H1 (cell line): Measurements from ENCODE around the gene SLC6A8. TPM values are rescaled to one million over a fixed set of nuclear protein-coding genes. Genes with fewer than 3 reads are reported as not detected.

Experiments used
- CTCF ChIA-PET: fragments of 300-600 bp; sonication (Branson Sonifier 250); formaldehyde crosslinking; loops from one replicate; lab custom pipeline; 2021; ENCODE audit not compliant: partially characterized antibody; lab: Charles Lee
- POLR2A ChIA-PET: fragments of 300-600 bp; sonication (Branson Sonifier 250); formaldehyde crosslinking; loops from one replicate; lab custom pipeline; 2021; ENCODE audit warnings: inconsistent platforms; ENCODE audit not compliant: partially characterized antibody; lab: Charles Lee
- DNase-seq, 2 experiments: peaks; one replicate each; pipeline versions ENCODE4 v3.0.0 to v3.0.0-alpha.2; 2010 to 2022; ENCODE audit warnings: low spot score in 2 of 2, low read depth in 1 of 2, mixed read lengths in 1 of 2
- FAIRE-seq: peaks from 2 replicates; lab custom pipeline; 2011; peaks lifted over from hg19 to GRCh38; lab: Jason Lieb, UNC
- H2AFZ ChIP-seq: 2 replicates; pipeline ENCODE4 v1.8.1; 2012; ENCODE audit warnings: low read length, inconsistent platforms
- H2AK5ac ChIP-seq: 2 replicates; pipeline ENCODE4 v1.6.1; 2013; ENCODE audit warnings: low read depth, low read length
- H2BK120ac ChIP-seq: replicated peaks from 2 replicates; pipeline ENCODE3; 2013; ENCODE audit warnings: low read depth, low read length, inconsistent platforms
- H2BK12ac ChIP-seq: 2 replicates; pipeline ENCODE4 v1.6.1; 2013; ENCODE audit warnings: low read depth, low read length
- H2BK15ac ChIP-seq: 2 replicates; pipeline ENCODE4 v1.6.1; 2013; ENCODE audit warnings: low read length
- H2BK20ac ChIP-seq: 2 replicates; pipeline ENCODE4 v1.6.1; 2013; ENCODE audit warnings: low read length
- H2BK5ac ChIP-seq: 2 replicates; pipeline ENCODE4 v1.6.1; 2013; ENCODE audit warnings: low read depth, low read length
- H3K14ac ChIP-seq: 2 replicates; pipeline ENCODE4 v1.6.1; 2013; ENCODE audit warnings: inconsistent platforms; ENCODE audit not compliant: insufficient read length
- H3K18ac ChIP-seq: 2 replicates; pipeline ENCODE4 v1.6.1; 2013; ENCODE audit warnings: low read length; ENCODE audit errors: extremely low read depth
- H3K23ac ChIP-seq: 2 replicates; pipeline ENCODE4 v1.6.1; 2013; ENCODE audit warnings: inconsistent platforms; ENCODE audit not compliant: insufficient read length
- H3K23me2 ChIP-seq: 2 replicates; pipeline ENCODE4 v1.6.1; 2013; ENCODE audit warnings: low read depth, low read length
- H3K27ac ChIP-seq: 2 replicates; pipeline ENCODE4 v1.6.1; 2011; ENCODE audit warnings: low read depth, low read length, inconsistent platforms
- H3K27me3 ChIP-seq, 4 experiments: replicated peaks in 1 of 4; 1 replicate in 1 of 4; 2 replicates in 3 of 4; pipeline versions ENCODE4 v1.6.1 to v1.8.1; 2011 to 2013; ENCODE audit warnings: low read length in 3 of 4, mild to moderate bottlenecking in 3 of 4, inconsistent platforms in 2 of 4, mixed read lengths in 2 of 4, moderate library complexity in 1 of 4; ENCODE audit not compliant: control insufficient read depth in 3 of 4, insufficient read depth in 3 of 4; ENCODE audit errors: extremely low read depth in 1 of 4
- H3K36me3 ChIP-seq, 4 experiments: 2 replicates each; pipeline versions ENCODE4 v1.6.1 to v1.8.1; 2011 to 2013; ENCODE audit warnings: mild to moderate bottlenecking in 4 of 4, low read length in 3 of 4, moderate library complexity in 2 of 4, control low read depth in 1 of 4, inconsistent platforms in 1 of 4; ENCODE audit not compliant: insufficient read depth in 4 of 4, control insufficient read depth in 2 of 4
- H3K4ac ChIP-seq: replicated peaks from 2 replicates; pipeline ENCODE3; 2013; ENCODE audit warnings: low read length, low read depth, mixed read lengths, inconsistent platforms; ENCODE audit not compliant: insufficient read length
- H3K4me1 ChIP-seq, 4 experiments: replicated peaks in 1 of 4; 1 replicate in 1 of 4; 2 replicates in 3 of 4; pipeline versions ENCODE4 v1.6.1 to v1.8.1; 2011 to 2013; ENCODE audit warnings: low read length in 3 of 4, inconsistent platforms in 2 of 4, mixed read lengths in 1 of 4; ENCODE audit not compliant: insufficient read depth in 4 of 4, control insufficient read depth in 3 of 4
- H3K4me2 ChIP-seq, 2 experiments: 2 replicates each; pipeline versions ENCODE4 v1.6.1 to v1.8.1; 2011 to 2013; ENCODE audit warnings: low read depth in 2 of 2, low read length in 2 of 2, control low read depth in 1 of 2, inconsistent platforms in 1 of 2, mild to moderate bottlenecking in 1 of 2; ENCODE audit not compliant: insufficient read depth in 1 of 2
- H3K4me3 ChIP-seq, 4 experiments: fragments of 200-600, 300-600 bp in 1 of 4; sonication (generic), shearing (Covaris generic), sonication (Bioruptor Twin) in 1 of 4; 2 replicates each; pipeline versions ENCODE4 v1.5.1 to v1.8.1; 2011 to 2016; ENCODE audit warnings: low read length in 4 of 4, low read depth in 3 of 4, control low read depth in 2 of 4, inconsistent platforms in 2 of 4, mild to moderate bottlenecking in 2 of 4, mixed read lengths in 1 of 4, moderate library complexity in 1 of 4; ENCODE audit not compliant: insufficient read depth in 2 of 4; ENCODE audit errors: extremely low read depth in 1 of 4
- H3K56ac ChIP-seq: replicated peaks from 2 replicates; pipeline ENCODE3; 2013; ENCODE audit warnings: low read depth, mild to moderate bottlenecking, mixed read lengths, low read length, inconsistent platforms; ENCODE audit not compliant: insufficient read length
- H3K79me1 ChIP-seq: 2 replicates; pipeline ENCODE4 v1.6.1; 2013; ENCODE audit warnings: low read depth, low read length, control low read depth
- H3K79me2 ChIP-seq, 2 experiments: 2 replicates each; pipeline versions ENCODE4 v1.6.1 to v1.8.1; 2012 to 2013; ENCODE audit warnings: low read length in 2 of 2, mild to moderate bottlenecking in 2 of 2, inconsistent platforms in 1 of 2; ENCODE audit not compliant: insufficient read depth in 2 of 2, control insufficient read depth in 1 of 2
- H3K9ac ChIP-seq, 4 experiments: replicated peaks in 1 of 4; 1 replicate in 1 of 4; 2 replicates in 3 of 4; pipeline versions ENCODE4 v1.6.1 to v1.8.1; 2011 to 2013; ENCODE audit warnings: low read depth in 3 of 4, low read length in 3 of 4, control low read depth in 2 of 4, mild to moderate bottlenecking in 2 of 4, moderate library complexity in 2 of 4, inconsistent platforms in 1 of 4; ENCODE audit errors: extremely low read depth in 1 of 4
- H3K9me3 ChIP-seq, 2 experiments: 2 replicates each; pipeline versions ENCODE4 v1.6.1 to v1.8.1; 2012 to 2013; ENCODE audit warnings: mild to moderate bottlenecking in 2 of 2, moderate library complexity in 2 of 2, control low read depth in 1 of 2, inconsistent platforms in 1 of 2, low read depth in 1 of 2, low read length in 1 of 2, mixed read lengths in 1 of 2; ENCODE audit not compliant: insufficient read depth in 2 of 2
- H4K20me1 ChIP-seq, 2 experiments: replicated peaks in 1 of 2; 2 replicates each; pipeline versions ENCODE3 to v1.8.1; 2011 to 2013; ENCODE audit warnings: inconsistent platforms in 2 of 2, low read length in 2 of 2, mild to moderate bottlenecking in 1 of 2; ENCODE audit not compliant: insufficient read depth in 2 of 2, control insufficient read depth in 1 of 2
- H4K5ac ChIP-seq: 2 replicates; pipeline ENCODE4 v1.6.1; 2013; ENCODE audit warnings: low read length, low read depth, mixed read lengths, inconsistent platforms; ENCODE audit not compliant: insufficient read length
- H4K8ac ChIP-seq: 2 replicates; pipeline ENCODE4 v1.8.0; 2013; ENCODE audit warnings: mild to moderate bottlenecking, moderate library complexity, low read length, inconsistent platforms; ENCODE audit not compliant: insufficient read depth; ENCODE audit errors: extremely low read depth
- H4K91ac ChIP-seq: replicated peaks from 2 replicates; pipeline ENCODE3; 2013; ENCODE audit warnings: low read length, mixed read lengths, inconsistent platforms; ENCODE audit not compliant: insufficient read length
- KDM1A ChIP-seq: fragments of 200-600, 300-600 bp; sonication (generic); IDR thresholded peaks from 2 replicates; pipeline ENCODE4 v1.7.1; 2016; ENCODE audit warnings: mild to moderate bottlenecking, low read length, borderline replicate concordance
- TAF7 ChIP-seq: optimal IDR thresholded peaks from 2 replicates; pipeline ENCODE3; 2011; ENCODE audit warnings: low read depth, mild to moderate bottlenecking, inconsistent platforms, low read length, moderate library complexity, borderline replicate concordance
- USF2 ChIP-seq: IDR thresholded peaks from 2 replicates; pipeline ENCODE4 v1.6.1; 2011; ENCODE audit warnings: low read length, improper control_type of control experiment
- ZNF274 ChIP-seq: IDR thresholded peaks from 2 replicates; pipeline ENCODE4 v1.7.0; 2012; ENCODE audit warnings: low read length, borderline replicate concordance; ENCODE audit errors: extremely low read depth
- WGBS, 2 experiments: shearing (Covaris generic) in 1 of 2; methylation state at CpG; one replicate each; pipeline versions ENCODE4 v1.1.6 to v1.1.7; 2013 to 2015; ENCODE audit warnings: low lambda C conversion rate in 2 of 2, mixed read lengths in 2 of 2, inconsistent platforms in 1 of 2, low coverage in 1 of 2, missing lambda C conversion rate in 1 of 2; ENCODE audit not compliant: insufficient replicate concordance in 2 of 2, insufficient coverage in 1 of 2, insufficient read length in 1 of 2; ENCODE audit errors: extremely low coverage in 1 of 2, missing lambda C conversion rate in 1 of 2; 5-methylcytosine and 5-hydroxymethylcytosine counted together
- polyA plus RNA-seq, 7 experiments: library from polyadenylated mRNA; depleted of rRNA in 3 of 7; stranded (reverse) in 5 of 7; unstranded in 2 of 7; fragments of >200 nt in 5 of 7; fragments of 200-250 nt in 2 of 7; gene quantifications; 1 replicate in 5 of 7; 2 replicates in 1 of 7; 4 replicates in 1 of 7; pipeline versions ENCODE4 v1.2.1 to v1.2.3, GENCODE V29; 2011 to 2013; ENCODE audit warnings: missing spikeins in 2 of 7, mixed read lengths in 2 of 7
- total RNA-seq: library from RNA; stranded (reverse); fragmentation: NEBNext Ultra II Directional; extraction: Animal tissue kit (Norgen Biotek cat#: 25700); gene quantifications from 2 replicates; pipeline ENCODE4 v1.2.1, GENCODE V29; 2021

The SLC6A8 gene
- total and polyA plus RNA-seq, 2 of the 8 experiments (the other 6 are each of a cell fraction or from before 2014, with no cell fraction given): 87.7 to 94.7 TPM

GRCh38 chrX:153638041-153638371 is 49.7 kb upstream of the SLC6A8 start:
- H4K8ac ChIP-seq: no peak overlapping the region
- H3K4me1 ChIP-seq: peaks cover 0 to 12% (median 6%) of the 10 kb centered on the region in 4 experiments; a peak in 5 of 7 replicates
- peaks cover 3% of the 10 kb centered on the region; the same call in 1 of the 2 replicates for H3K23me2 ChIP-seq
- H3K56ac ChIP-seq: no peak overlapping the region
- no peak overlapping the region for H3K18ac ChIP-seq
- no peak overlapping the region for H3K14ac ChIP-seq
- H2AFZ ChIP-seq: no peak overlapping the region
- H2BK12ac ChIP-seq: no peak overlapping the region
- peaks cover 11 to 25% (median 24%) of the 10 kb centered on the region in 4 experiments for H3K27me3 ChIP-seq
- H2BK20ac ChIP-seq: no peak overlapping the region
- WGBS, 2 experiments: 100% methylated on average over 2 of the region's 6 CpGs; no CpG with 5 or more reads in 1 of the 2 experiments
- CTCF ChIA-PET: interaction anchor here (0.9 to 21.6 kb wide), 4 partner anchors 11 to 99 kb away, joined by 3 to 408 read pairs (median 4); partner anchors contain the start of gene DUSP9
- no peaks in the 10 kb centered on the region for H3K36me3 ChIP-seq
- H4K91ac ChIP-seq: no peak overlapping the region
- H3K27ac ChIP-seq: no peak overlapping the region
- no peak overlapping the region for H2BK120ac ChIP-seq
- peaks cover 0 to 3% of the 10 kb centered on the region in 2 experiments for H4K20me1 ChIP-seq
- H4K5ac ChIP-seq: no peak overlapping the region
- no peak overlapping the region for H2BK5ac ChIP-seq
- H3K9ac ChIP-seq: no peak overlapping the region
- no peak overlapping the region for H2BK15ac ChIP-seq
- H3K4ac ChIP-seq: no peak overlapping the region
- FAIRE-seq (no peak), DNase-seq (no peak)
- no peaks in the 10 kb centered on the region for H3K79me1 ChIP-seq
- POLR2A ChIA-PET: interaction anchor here (1.5 kb wide), 1 partner anchor 14 kb away, joined by 3 read pairs; no protein-coding TSS in a partner anchor
- no peaks in the 10 kb centered on the region for H3K79me2 ChIP-seq
- H3K9me3 ChIP-seq: no peaks in the 10 kb centered on the region; a peak in 1 of 4 replicates
- no peak overlapping the region for H3K4me2 ChIP-seq
- no peak overlapping the region for H2AK5ac ChIP-seq
- H3K4me3 ChIP-seq: no peak overlapping the region
- no peak overlapping the region for H3K23ac ChIP-seq
- no peak for TF ChIP-seq USF2
- TF ChIP-seq ZNF274: no peak
- no peak for TF ChIP-seq TAF7
- TF ChIP-seq KDM1A: no peak
